Activated CD4-positive, CD25-positive, alpha-beta regulatory T cell treated with anti-CD3 and anti-CD28 coated beads, Interleukin-2, amount 50 U/mL, for 16 hours (primary cell): ENCODE results near the gene SYNJ2.

ENCODE experiments used
- DNase-seq: peaks from one replicate; pipeline ENCODE4 v3.0.0-alpha.2; 2020; ENCODE audit warnings: low read depth, low spot score

The SYNJ2 gene

GRCh38 chr6:158056804-158057203 lies 75.1 kb downstream of the SYNJ2 start:
- DNase-seq, result no peak

DNA sequence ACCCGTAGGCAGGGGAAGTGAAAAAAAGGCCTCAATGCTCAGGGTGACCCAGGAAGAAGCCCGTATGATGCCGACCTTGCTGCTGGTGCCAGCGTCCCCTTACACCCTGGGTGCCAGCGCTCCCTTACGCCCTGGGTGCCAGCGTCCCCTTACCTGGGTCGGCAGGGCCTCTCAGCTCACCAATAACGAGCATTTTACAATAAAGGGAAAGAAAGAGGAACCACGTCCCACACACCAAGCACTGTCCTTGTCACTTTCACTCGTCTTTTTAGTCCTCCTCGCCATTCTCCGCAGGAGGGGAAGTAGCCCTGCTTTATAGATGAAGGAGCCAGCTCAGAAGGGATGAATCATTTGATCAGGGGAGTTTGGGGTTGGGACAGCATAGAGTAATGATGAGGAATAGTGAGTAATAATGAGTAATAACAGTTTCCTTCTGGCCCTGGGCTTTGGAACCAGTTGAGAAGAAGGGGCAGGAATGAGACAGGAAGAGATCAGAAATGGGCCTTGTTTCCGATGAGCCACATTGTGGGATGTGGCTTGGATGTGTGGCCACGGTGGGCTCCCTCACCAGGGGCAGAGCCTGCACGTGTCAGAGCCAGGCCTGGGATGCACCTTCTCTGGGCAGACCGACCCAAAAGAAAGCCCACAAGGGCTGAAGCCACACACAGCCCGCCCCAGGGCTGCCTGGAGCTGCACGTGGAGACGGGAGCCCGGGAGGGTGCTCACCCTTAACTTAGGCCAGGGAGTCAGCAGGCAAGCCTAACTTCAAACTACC lies 75.7 kb downstream of the SYNJ2 start:
- no peak for DNase-seq

DNA sequence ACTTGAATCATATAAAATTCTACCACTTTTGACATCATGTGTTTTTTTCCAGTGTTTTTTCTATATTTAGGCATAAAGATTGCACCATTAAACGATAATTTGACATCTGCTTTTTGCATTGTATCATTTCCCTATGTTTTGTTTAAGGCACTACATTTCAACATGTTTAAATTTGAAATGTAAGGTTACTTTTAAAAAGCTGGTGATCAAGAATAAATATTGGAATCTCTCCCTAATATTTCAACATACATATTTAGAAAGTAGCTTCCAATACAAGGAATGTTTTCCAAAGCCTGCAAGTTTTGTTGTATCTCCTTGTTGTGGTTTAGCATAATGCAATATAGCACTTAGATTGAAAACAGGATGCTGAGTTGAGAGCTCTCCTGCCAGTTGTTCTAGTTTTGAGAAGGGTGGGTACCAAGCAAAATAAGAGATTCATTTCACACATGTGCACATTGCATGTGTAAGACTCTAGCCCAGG lies 76.5 kb downstream of the SYNJ2 start:
- no peak for DNase-seq

DNA sequence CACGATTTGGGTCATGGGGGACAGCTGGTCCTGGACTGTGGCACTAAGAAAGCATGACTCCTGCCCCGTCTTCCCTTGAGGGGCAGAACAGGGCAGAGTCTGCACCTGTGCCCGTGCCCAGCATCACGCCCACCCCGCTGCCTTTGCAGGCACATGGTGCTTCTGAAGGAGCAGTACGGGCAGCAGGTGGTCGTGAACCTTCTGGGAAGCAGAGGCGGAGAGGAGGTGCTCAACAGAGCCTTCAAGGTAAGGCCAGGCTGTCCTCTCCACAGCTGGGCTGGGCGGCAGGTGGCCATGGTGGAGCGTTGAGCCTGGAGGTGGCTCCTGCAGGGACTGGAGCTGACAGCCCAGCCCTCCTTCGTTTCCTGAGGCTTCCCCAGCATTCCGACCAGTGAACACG lies 77.4 kb downstream of the SYNJ2 start:
- no peak for DNase-seq

- DNase-seq, result no peak
These were observed 79.0 kb downstream of the SYNJ2 start for GRCh38 chr6:158060455-158061360.

GRCh38 chr6:158061361-158061708 lies 79.7 kb downstream of the SYNJ2 start:
- no peak for DNase-seq

- DNase-seq, result no peak
These were observed 80.2 kb downstream of the SYNJ2 start for GRCh38 chr6:158061709-158062461.

DNA sequence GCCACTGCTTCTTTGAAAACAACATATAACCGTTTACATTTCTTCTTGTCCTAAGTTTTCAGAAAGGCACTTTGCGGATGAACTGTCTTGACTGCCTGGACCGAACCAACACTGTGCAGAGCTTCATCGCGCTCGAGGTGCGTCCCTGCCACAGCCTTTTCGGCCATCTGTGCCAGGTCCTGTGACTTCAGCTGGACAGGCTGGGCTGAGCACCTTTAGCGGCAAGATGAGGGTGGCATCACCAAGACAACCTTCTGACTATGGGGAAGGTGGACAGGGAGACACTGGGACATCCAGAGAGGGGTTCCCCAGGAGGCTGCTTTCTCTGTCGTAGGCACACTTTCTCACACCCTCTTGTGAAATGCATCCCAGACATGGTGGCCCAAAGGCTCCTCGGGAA lies 82.1 kb downstream of the SYNJ2 start:
- DNase-seq, result no peak

DNA sequence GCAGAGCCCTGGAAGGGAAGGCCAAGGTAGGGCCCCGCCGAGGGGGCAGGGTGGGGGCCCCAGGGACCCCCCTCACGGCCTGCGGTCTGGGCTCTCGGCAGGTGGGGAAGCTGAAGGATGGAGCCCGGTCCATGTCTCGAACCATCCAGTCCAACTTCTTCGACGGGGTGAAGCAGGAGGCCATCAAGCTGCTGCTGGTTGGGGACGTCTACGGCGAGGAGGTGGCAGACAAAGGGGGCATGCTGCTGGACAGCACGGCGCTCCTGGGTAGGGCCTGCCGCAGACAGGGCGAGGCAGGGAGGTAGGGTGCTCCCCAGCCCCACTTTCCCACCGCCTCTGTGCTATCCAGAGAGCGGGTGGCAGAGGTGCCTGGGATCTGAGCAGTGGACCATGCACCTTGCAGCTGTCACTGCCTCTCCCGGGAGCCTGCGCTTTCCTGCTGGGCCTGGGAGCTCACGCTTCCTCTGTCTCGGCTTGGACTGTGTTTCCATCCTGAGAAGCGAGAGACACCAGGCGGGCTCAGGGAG lies 83.1 kb downstream of the SYNJ2 start:
- DNase-seq, result no peak

GRCh38 chr6:158066136-158066781 lies 84.6 kb downstream of the SYNJ2 start:
- DNase-seq, result no peak

GRCh38 chr6:158067436-158068015 lies 85.9 kb downstream of the SYNJ2 start:
- no peak for DNase-seq

- DNase-seq, result no peak
These were observed 86.7 kb downstream of the SYNJ2 start for GRCh38 chr6:158068156-158068892.

DNA sequence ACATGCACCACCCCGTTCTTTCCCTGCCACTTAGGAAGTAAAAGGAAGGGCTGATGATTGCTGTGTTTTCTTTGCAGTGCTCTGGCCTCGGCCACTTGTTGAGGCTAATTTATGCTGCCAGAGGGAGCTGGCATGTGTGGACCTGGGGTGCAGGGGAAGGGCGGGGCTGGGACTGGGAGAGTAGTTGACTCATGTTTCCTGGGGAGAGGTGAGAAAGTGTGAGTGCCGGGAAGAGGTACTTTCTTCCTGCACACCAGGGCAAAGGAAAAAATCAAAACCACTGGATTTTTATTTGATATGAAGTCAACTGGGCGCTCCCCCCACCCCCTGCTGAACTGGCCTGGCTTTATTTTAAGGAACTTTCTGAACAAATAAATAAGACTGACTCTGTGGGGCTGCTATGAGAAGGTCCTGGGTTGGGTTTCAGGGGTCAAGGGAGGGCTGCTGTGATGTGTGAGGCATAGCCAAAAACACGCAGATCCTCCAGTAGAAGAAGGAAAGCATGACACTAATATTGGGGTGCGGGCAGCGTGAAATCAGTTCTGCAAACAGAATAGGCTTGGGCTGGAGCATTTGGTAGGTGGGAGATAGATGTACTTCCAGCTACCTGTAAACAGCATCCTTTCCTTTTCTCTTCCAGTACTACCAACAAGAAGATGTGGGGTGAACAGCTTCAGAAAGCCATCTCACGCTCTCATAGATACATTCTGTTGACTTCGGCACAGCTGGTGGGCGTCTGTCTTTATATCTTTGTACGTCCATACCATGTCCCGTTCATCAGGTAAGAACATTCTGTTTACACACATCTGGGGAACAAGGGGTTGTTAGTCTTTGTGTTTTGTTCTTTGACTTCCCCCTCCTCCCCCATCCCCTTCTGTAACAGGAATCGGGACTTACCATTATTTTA lies 87.5 kb downstream of the SYNJ2 start:
- DNase-seq, result no peak

DNA sequence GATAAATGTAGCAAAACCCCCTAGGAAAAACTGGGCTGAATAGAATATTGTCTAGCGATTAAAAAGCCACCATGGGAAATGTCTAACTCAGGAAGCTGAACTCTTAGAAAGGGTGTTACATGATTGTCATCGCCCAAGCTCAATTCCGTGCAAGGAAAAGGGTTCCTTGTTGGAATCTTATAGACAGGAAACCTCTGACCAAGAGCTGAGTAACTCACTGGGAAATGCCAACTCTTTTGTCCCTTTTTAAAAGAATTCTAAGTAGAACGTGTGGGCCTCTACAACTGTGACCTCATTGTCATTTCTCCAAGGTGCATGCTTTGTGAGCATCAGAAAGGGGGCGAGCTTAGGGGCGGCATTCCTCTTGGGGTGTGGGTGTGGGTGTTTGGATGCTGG lies 88.1 kb downstream of the SYNJ2 start:
- DNase-seq, result no peak

GRCh38 chr6:158070513-158070912 lies 88.8 kb downstream of the SYNJ2 start:
- no peak for DNase-seq

DNA sequence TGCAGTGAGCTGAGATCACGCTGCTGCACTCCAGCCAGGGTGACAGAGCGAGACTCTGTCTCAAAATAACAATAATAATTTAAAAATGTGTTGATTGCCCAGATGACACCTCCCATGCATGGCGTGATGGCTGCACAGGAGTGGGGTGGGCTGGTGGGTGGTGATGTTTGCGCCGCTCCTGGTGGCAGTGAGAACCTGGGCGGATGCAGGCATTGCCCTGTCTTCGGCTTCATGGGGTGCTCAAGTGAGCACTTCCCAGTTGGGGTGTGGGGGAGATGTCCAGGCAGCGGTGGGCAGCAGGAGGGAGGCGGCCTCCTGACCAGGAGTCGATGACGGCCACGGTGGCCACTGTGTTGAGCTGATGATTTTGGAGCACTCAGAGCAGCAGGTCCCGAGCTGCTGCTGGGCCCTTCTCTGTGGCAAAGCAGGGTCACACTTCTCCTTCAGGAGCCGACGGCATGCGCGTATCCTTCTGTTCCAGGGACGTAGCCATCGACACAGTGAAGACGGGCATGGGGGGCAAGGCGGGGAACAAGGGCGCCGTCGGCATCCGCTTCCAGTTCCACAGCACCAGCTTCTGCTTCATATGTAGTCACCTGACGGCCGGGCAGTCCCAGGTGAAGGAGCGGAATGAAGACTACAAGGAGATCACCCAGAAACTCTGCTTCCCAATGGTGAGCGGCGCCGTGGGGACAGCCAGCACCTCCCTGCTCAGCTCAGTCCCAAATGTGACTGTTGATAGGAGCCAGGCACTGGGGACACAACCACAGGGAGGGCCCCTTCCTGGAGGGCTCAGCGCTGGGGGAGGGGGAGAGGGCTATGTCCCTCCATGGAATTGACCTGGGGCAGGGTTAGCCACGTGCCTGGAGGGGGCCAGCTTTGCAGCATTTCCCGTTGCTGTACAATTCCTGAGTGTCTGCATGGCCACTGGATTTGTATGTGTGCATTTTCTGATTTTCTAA lies 89.7 kb downstream of the SYNJ2 start:
- no peak for DNase-seq

DNA sequence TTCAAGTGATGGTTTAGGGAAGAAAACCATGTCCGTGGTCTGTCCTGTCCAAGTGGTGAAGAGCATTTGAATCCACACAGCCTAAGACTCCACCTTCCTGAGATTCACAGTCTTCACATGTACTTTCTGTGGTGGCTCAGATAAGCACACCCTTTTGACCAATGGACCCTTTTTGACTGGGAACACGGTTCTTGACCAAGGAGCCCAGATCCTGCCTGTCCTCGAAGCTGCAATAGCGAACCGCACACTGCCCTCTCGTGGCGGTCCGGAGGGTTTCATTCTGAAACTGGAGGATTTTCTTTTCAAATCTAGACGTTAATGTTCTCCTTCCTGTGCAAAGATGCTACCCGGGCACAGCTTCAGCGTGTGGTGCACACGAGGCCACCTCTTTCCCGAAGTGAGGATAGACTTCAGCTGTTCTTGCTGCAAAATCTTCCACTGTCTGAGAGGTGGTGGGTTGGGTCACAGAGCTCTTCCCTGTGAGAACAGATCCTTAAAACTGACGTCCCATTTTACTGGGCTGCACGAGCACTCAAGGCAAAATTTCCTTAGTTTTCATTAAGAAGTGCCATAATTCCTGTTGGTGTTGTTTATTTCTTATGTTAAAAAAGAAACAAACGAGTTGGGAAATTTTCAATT lies 90.5 kb downstream of the SYNJ2 start:
- peak; percentile 38 for DNase-seq

DNA sequence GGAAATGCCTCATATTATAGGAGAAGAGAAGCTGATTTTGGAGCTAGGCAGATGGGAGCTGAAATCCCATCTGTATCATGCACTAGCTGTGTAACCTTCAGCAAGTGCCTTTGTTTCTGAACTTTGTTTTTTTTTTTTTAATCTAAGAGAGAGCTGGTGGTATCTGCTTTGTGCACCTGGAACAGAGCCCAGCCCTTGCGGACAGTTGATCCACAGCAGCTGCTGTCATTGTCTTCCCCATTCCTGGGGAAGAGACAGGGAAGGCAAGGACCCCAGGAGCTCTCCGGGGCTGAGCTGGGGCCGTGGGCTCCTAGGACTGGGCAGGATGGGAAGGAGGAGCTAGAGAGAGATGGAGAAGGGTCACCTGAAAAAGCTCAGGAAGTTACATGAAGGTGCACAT lies 92.1 kb downstream of the SYNJ2 start:
- no peak for DNase-seq
